Gastrocnemius medialis (tissue), 4 donors: ENCODE results near the gene GOLGA3.

ENCODE experiments used
- CTCF ChIP-seq, 5 experiments: fragments of 450-650 bp in 3 of 5; fragments of 200-600 bp in 2 of 5; sonication (generic) in 2 of 5; IDR thresholded peaks in 4 of 5; conservative IDR thresholded peaks in 1 of 5; 1 replicate in 4 of 5; 2 replicates in 1 of 5; pipeline ENCODE4 v1.5.1; 2016 to 2019; ENCODE audit warnings: antibody characterized with exemption in 5 of 5, mild to moderate bottlenecking in 3 of 5, moderate library complexity in 3 of 5
- POLR2A ChIP-seq, 2 donors: fragments of 450-650 bp; IDR thresholded peaks; one replicate each; pipeline ENCODE4 v1.6.1; 2017; ENCODE audit warnings: antibody characterized with exemption in 2 of 2, mild to moderate bottlenecking in 2 of 2, moderate library complexity in 2 of 2

DNA sequence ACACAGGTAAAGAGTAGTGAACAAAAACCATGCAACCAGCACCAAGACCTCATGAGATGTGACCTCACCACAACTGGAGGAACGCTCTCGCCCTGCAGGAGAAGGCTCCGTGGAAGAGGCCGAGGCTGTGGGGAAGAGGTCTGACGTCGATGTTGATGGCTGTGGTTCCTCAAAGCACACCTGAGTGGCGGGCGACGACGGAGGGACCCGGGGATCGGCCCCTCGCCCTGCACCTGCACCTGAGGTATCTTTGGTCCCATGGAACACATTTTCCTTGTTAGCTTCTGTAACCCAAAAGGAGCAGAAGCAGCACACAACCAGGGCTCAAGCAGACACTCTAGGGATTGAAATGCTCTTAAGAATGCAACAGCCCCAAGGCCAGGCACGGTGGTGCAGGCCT lies 40.9 kb upstream of the GOLGA3 start:
- TF ChIP-seq CTCF (IDR thresholded peaks at IDR 0.05 in 4 of 5, conservative IDR thresholded peaks at IDR 0.05 in 1 of 5), result no peak
- no peak for TF ChIP-seq POLR2A (IDR thresholded peaks at IDR 0.05)
